Lower leg skin (tissue), 3 donors: ENCODE results near the gene DTHD1.

Source experiments
- POLR2A ChIP-seq, 2 donors: fragments of 450-650 bp; IDR thresholded peaks; one replicate each; pipeline ENCODE4 v1.6.1; 2016 to 2017; ENCODE audit warnings: antibody characterized with exemption in 2 of 2, mild to moderate bottlenecking in 1 of 2, moderate library complexity in 1 of 2
- TF ChIP-seq, protein P1 (sequence below), 3 donors: fragments of 450-650 bp; IDR thresholded peaks; one replicate each; pipeline ENCODE4 v1.5.1; 2016; ENCODE audit warnings: antibody characterized with exemption in 3 of 3, mild to moderate bottlenecking in 3 of 3, moderate library complexity in 2 of 3

- no peak for TF ChIP-seq POLR2A (IDR thresholded peaks at IDR 0.05)
- TF ChIP-seq, protein P1, sequence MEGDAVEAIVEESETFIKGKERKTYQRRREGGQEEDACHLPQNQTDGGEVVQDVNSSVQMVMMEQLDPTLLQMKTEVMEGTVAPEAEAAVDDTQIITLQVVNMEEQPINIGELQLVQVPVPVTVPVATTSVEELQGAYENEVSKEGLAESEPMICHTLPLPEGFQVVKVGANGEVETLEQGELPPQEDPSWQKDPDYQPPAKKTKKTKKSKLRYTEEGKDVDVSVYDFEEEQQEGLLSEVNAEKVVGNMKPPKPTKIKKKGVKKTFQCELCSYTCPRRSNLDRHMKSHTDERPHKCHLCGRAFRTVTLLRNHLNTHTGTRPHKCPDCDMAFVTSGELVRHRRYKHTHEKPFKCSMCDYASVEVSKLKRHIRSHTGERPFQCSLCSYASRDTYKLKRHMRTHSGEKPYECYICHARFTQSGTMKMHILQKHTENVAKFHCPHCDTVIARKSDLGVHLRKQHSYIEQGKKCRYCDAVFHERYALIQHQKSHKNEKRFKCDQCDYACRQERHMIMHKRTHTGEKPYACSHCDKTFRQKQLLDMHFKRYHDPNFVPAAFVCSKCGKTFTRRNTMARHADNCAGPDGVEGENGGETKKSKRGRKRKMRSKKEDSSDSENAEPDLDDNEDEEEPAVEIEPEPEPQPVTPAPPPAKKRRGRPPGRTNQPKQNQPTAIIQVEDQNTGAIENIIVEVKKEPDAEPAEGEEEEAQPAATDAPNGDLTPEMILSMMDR (IDR thresholded peaks at IDR 0.05): no peak
Observed at GRCh38 chr4:36310216-36310615, 28.8 kb downstream of the DTHD1 start.
